Measurements from ENCODE around the gene SMO. TPM values are rescaled to one million over a fixed set of nuclear protein-coding genes. Genes with fewer than 3 reads are reported as not detected.

Gene SMO
- total and polyA plus RNA-seq, 2 donors (not counting 3 experiments of a cell fraction or from before 2014, with no cell fraction given) = 13.2 to 16.5 TPM

DNA sequence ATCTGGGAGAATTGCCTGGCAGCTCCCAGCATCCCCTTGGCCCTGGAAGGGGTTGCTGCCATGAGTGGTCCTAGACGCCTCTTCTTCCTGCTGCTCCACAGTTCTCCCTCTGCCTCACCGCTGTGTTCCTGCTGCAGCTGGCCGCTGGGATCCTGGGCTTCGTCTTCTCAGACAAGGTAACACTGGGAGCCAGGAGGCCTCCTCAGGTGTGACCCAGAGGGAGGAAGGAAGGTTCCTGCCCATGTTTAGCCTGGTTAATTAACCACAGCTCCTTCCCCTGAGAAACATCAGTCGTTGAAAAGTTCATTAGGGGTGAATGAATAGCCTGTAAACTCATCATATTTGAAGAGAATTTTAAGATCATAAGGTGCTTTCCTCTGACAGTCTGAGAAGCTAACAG lies 25.7 kb upstream of the SMO start:
- H3K27me3 ChIP-seq (ENCODE audit: control insufficient read depth in 2 of 2, insufficient read depth in 2 of 2, low read length in 2 of 2) = peaks cover 11 to 13% of the 10 kb centered on the region in 2 experiments
- FAIRE-seq = no peak

More for the DNA sequence above, 25.7 kb upstream of the SMO start:
- Histone ChIP-seq H3K79me2 (ENCODE audit: control insufficient read depth, insufficient read depth, low read length) (no peaks in the 10 kb centered on the region), H3K4me2 (ENCODE audit: insufficient read depth, low read length) (no peak overlapping the region), H3K9me3 (replicated peaks; ENCODE audit: control insufficient read depth, insufficient read depth, low read length) (no peaks in the 10 kb centered on the region), H3K4me1 (ENCODE audit: control insufficient read depth, extremely low read depth, insufficient read depth, low read length) (no peaks in the 10 kb centered on the region), H2AFZ (ENCODE audit: low read depth, low read length) (no peak overlapping the region), H3K9me1 (replicated peaks; ENCODE audit: control insufficient read depth, extremely low read depth, insufficient read depth, low read length) (no peaks in the 10 kb centered on the region), H3K36me3 (ENCODE audit: control insufficient read depth in 2 of 2, extremely low read depth in 1 of 2, insufficient read depth in 2 of 2, low read length in 2 of 2) (no peaks in the 10 kb centered on the region), H4K20me1 (replicated peaks; ENCODE audit: control insufficient read depth, extremely low read depth, insufficient read depth, low read length) (no peaks in the 10 kb centered on the region), H3K4me3 (replicated peaks in 1 of 3; ENCODE audit: insufficient read depth in 1 of 3, low read depth in 1 of 3, low read length in 3 of 3) (no peak overlapping the region), H3K9ac (replicated peaks; ENCODE audit: extremely low read depth, insufficient read depth, low read length) (no peak overlapping the region), H3K27ac (ENCODE audit: insufficient read depth, low read depth, low read length) (no peak overlapping the region)
- DNase-seq (ENCODE audit: low read depth, low spot score) = no peak
- dilution Hi-C loops (cut with MboI; ENCODE audit: extremely low pct_ligation_motif_present, low sequenced_read_pairs) (no loop called here), intact Hi-C loops (cut with micrococcal nuclease) (no loop called here)
- POLR2A ChIA-PET = no interaction called here
- CTCF ChIA-PET = interaction anchor here (1.1 to 9.5 kb wide), 13 partner anchors 9 to 323 kb away, joined by 3 to 465 read pairs (median 17); partner anchors contain the start of gene SMO
- TF ChIP-seq POLR2AphosphoS5 (IDR thresholded peaks at IDR 0.05; ENCODE audit: insufficient read depth, low read depth, low read length) = no peak
- TF ChIP-seq, protein P1, sequence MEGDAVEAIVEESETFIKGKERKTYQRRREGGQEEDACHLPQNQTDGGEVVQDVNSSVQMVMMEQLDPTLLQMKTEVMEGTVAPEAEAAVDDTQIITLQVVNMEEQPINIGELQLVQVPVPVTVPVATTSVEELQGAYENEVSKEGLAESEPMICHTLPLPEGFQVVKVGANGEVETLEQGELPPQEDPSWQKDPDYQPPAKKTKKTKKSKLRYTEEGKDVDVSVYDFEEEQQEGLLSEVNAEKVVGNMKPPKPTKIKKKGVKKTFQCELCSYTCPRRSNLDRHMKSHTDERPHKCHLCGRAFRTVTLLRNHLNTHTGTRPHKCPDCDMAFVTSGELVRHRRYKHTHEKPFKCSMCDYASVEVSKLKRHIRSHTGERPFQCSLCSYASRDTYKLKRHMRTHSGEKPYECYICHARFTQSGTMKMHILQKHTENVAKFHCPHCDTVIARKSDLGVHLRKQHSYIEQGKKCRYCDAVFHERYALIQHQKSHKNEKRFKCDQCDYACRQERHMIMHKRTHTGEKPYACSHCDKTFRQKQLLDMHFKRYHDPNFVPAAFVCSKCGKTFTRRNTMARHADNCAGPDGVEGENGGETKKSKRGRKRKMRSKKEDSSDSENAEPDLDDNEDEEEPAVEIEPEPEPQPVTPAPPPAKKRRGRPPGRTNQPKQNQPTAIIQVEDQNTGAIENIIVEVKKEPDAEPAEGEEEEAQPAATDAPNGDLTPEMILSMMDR (IDR thresholded peaks at IDR 0.05; ENCODE audit: extremely low read depth in 1 of 2, insufficient read depth in 1 of 2, low read depth in 1 of 2, low read length in 2 of 2) = no peak
- no peak for TF ChIP-seq JUN (IDR thresholded peaks at IDR 0.05; ENCODE audit: borderline replicate concordance, insufficient read depth, insufficient read length, low read depth)
- no peak for TF ChIP-seq FOS (IDR thresholded peaks at IDR 0.05; ENCODE audit: borderline replicate concordance, insufficient read depth, low read length)
- no peak for TF ChIP-seq POLR2A (IDR thresholded peaks at IDR 0.05; ENCODE audit: low read depth, low read length)
- TF ChIP-seq MYC (IDR thresholded peaks at IDR 0.05; ENCODE audit: low read depth, low read length) = no peak
- BruUV-seq (replicated peaks) = no TSS peak

Measured in endothelial cell of umbilical vein (primary cell).